Choroid plexus epithelial cell (primary cell): ENCODE measurements around the gene NQO2.
"Not testable (repeated sequence)": the region's sequence is repeated elsewhere in the genome, so short reads cannot be mapped to it uniquely, and the experiment has no call there.

Source experiments
- DNase-seq: peaks from one replicate; pipeline ENCODE4 v3.0.0-alpha.2; 2010; ENCODE audit warnings: low read depth
- H3K4me3 ChIP-seq: 2 replicates; pipeline ENCODE4 v1.5.1; 2011; ENCODE audit warnings: low read depth, mild to moderate bottlenecking, control low read depth, low read length, moderate library complexity
- CTCF ChIP-seq: conservative IDR thresholded peaks from 2 replicates; pipeline ENCODE4 v1.5.1; 2011; ENCODE audit warnings: low read depth, mild to moderate bottlenecking, control low read depth, inconsistent platforms, low read length, moderate library complexity

Gene NQO2

GRCh38 chr6:3023663-3024483, 24.2 kb downstream of the NQO2 start:
- peak; percentile 89 for DNase-seq
- peak overlapping the region; percentile 50 for H3K4me3 ChIP-seq
- no peak for TF ChIP-seq CTCF

GRCh38 chr6:3026791-3027626, 27.3 kb downstream of the NQO2 start:
- no peak overlapping the region for H3K4me3 ChIP-seq
- no peak for DNase-seq
- TF ChIP-seq CTCF, result no peak

GRCh38 chr6:3028156-3028555, 28.5 kb downstream of the NQO2 start:
- DNase-seq, H3K4me3 ChIP-seq: not testable (repeated sequence)

GRCh38 chr6:3031857-3032640, 32.4 kb downstream of the NQO2 start:
- no peak for DNase-seq
- no peak overlapping the region for H3K4me3 ChIP-seq
- no peak for TF ChIP-seq CTCF

- DNase-seq, result no peak
- no peak overlapping the region for H3K4me3 ChIP-seq
- TF ChIP-seq CTCF, result no peak
These were observed 33.3 kb downstream of the NQO2 start for GRCh38 chr6:3032986-3033385.

- no peak for DNase-seq
- no peak overlapping the region for H3K4me3 ChIP-seq
- no peak for TF ChIP-seq CTCF
These were observed 34.0 kb downstream of the NQO2 start for GRCh38 chr6:3033652-3034051.

- H3K4me3 ChIP-seq, result no peak overlapping the region
- TF ChIP-seq CTCF, result no peak
- DNase-seq, result no peak
These were observed 35.7 kb downstream of the NQO2 start for GRCh38 chr6:3035397-3035796.
